ENCODE measurements around the gene GALNT12.

GRCh38 chr9:98854266-98854665 lies 46.8 kb downstream of the GALNT12 start:
- TF ChIP-seq CTCF (IDR thresholded peaks at IDR 0.05) (no peak), POLR2A (IDR thresholded peaks at IDR 0.05) (no peak)

Measured in thyroid gland (tissue), 4 donors.